A549 (cell line): ENCODE results near the gene STAM. TPM values are rescaled to one million over a fixed set of nuclear protein-coding genes. Genes with fewer than 3 reads are reported as not detected.

Experiments used
- ATAC-seq, 2 experiments: fragments of 200-7000 bp in 1 of 2; fragments of >200 bp in 1 of 2; cut with Nextera tagmentation in 1 of 2; cut with Tn5 transposase in 1 of 2; 3 replicates each; pipeline versions ENCODE4 v1.8.0 to v1.9.1; 2018 to 2020; ENCODE audit warnings: mild to moderate bottlenecking in 1 of 2, moderate library complexity in 1 of 2
- CTCF ChIA-PET: fragments of 300-600 bp; sonication (Branson Sonifier 250); formaldehyde crosslinking; extraction: SDS; loops from one replicate; lab custom pipeline; 2021; ENCODE audit warnings: antibody characterized with exemption, inconsistent platforms; lab: Yijun Ruan, JAX
- POLR2A ChIA-PET: fragments of 350-600 bp; formaldehyde crosslinking; extraction: SDS; loops from one replicate; lab custom pipeline; 2021; ENCODE audit warnings: antibody characterized with exemption, inconsistent platforms; lab: Yijun Ruan, JAX
- DNase-seq, 2 experiments: peaks; one replicate each; pipeline versions ENCODE4 v3.0.0 to v3.0.0-alpha.2; 2011 to 2016; ENCODE audit warnings: low read depth in 1 of 2, low spot score in 1 of 2
- FAIRE-seq: peaks from 2 replicates; lab custom pipeline; 2011; peaks lifted over from hg19 to GRCh38; lab: Jason Lieb, UNC
- H3K27ac ChIP-seq, 2 experiments: fragments of >200 bp; sonication (Bioruptor Twin); formaldehyde crosslinking; 3 replicates each; pipeline ENCODE4 v1.5.1; 2016 to 2017
- H3K4me1 ChIP-seq: fragments of >200 bp; sonication (Bioruptor Twin); formaldehyde crosslinking; 3 replicates; pipeline ENCODE4 v1.6.1; 2016
- H3K4me2 ChIP-seq: fragments of >200 bp; sonication (Bioruptor Twin); formaldehyde crosslinking; 3 replicates; pipeline ENCODE4 v1.6.1; 2016
- H3K4me3 ChIP-seq: fragments of >200 bp; sonication (Bioruptor Twin); formaldehyde crosslinking; 3 replicates; pipeline ENCODE4 v1.5.1; 2016
- H3K9me3 ChIP-seq: fragments of >200 bp; sonication (Bioruptor Twin); formaldehyde crosslinking; 3 replicates; pipeline ENCODE4 v1.6.1; 2016
- CBX2 ChIP-seq: fragments of 200-600 bp; sonication (generic); IDR thresholded peaks from 2 replicates; pipeline ENCODE4 v1.6.1; 2016; ENCODE audit warnings: low read depth, mild to moderate bottlenecking, borderline replicate concordance
- CBX8 ChIP-seq: fragments of 200-600 bp; sonication (generic); IDR thresholded peaks from 2 replicates; pipeline ENCODE4 v1.6.1; 2016
- CHD2 ChIP-seq: fragments of 150-350 bp; IDR thresholded peaks from 2 replicates; pipeline ENCODE4 v1.6.1; 2014; ENCODE audit warnings: low read length; ENCODE audit not compliant: partially characterized antibody
- CHD4 ChIP-seq: fragments of 200-600 bp; sonication (generic); IDR thresholded peaks from 2 replicates; pipeline ENCODE4 v1.6.1; 2016; ENCODE audit warnings: antibody characterized with exemption, mild to moderate bottlenecking, borderline replicate concordance
- EHMT2 ChIP-seq: fragments of 200-600 bp; sonication (generic); IDR thresholded peaks from 2 replicates; pipeline ENCODE4 v1.6.1; 2016; ENCODE audit warnings: antibody characterized with exemption, low read depth, mild to moderate bottlenecking, moderate library complexity
- FOXS1 ChIP-seq: fragments of 250-450 bp; sonication (Bioruptor Pico); IDR thresholded peaks from 2 replicates; pipeline ENCODE4 v1.5.0; 2020; ENCODE audit warnings: mild to moderate bottlenecking, moderate library complexity
- GATA3 ChIP-seq: IDR thresholded peaks from 2 replicates; pipeline ENCODE4 v1.6.1; 2012; ENCODE audit warnings: borderline replicate concordance
- HDAC2 ChIP-seq: fragments of 200-600 bp; sonication (generic); IDR thresholded peaks from 2 replicates; pipeline ENCODE4 v1.6.1; 2016
- HEYL ChIP-seq: fragments of 250-450 bp; sonication (Bioruptor Pico); IDR thresholded peaks from 2 replicates; pipeline ENCODE4 v1.8.0; 2021; ENCODE audit warnings: mild to moderate bottlenecking, moderate library complexity
- HOXA7 ChIP-seq: fragments of 250-450 bp; sonication (Bioruptor Pico); IDR thresholded peaks from 2 replicates; pipeline ENCODE4 v1.5.0; 2020; ENCODE audit warnings: mild to moderate bottlenecking, moderate library complexity
- HOXB13 ChIP-seq: fragments of 250-450 bp; sonication (Bioruptor Pico); IDR thresholded peaks from 2 replicates; pipeline ENCODE4 v1.5.0; 2020; ENCODE audit warnings: low read depth, mild to moderate bottlenecking, moderate library complexity
- JUN ChIP-seq, 2 experiments: fragments of >200 bp; sonication (Bioruptor Twin); formaldehyde crosslinking; IDR thresholded peaks; 2 replicates in 1 of 2; 3 replicates in 1 of 2; pipeline ENCODE4 v1.6.1; 2016 to 2017
- MAFK ChIP-seq: fragments of 450-650 bp; IDR thresholded peaks from 2 replicates; pipeline ENCODE4 v1.6.1; 2014; ENCODE audit not compliant: partially characterized antibody
- PHF8 ChIP-seq: fragments of 200-600 bp; sonication (generic); IDR thresholded peaks from 2 replicates; pipeline ENCODE4 v1.6.1; 2016; ENCODE audit warnings: low read depth, mild to moderate bottlenecking, antibody characterized with exemption, moderate library complexity, borderline replicate concordance
- POLR2A ChIP-seq: IDR thresholded peaks from 2 replicates; pipeline ENCODE4 v1.6.1; 2012; ENCODE audit warnings: mild to moderate bottlenecking, low read length
- RARB ChIP-seq: fragments of 250-450 bp; sonication (Bioruptor Pico); IDR thresholded peaks from 2 replicates; pipeline ENCODE4 v1.8.0; 2021; ENCODE audit warnings: mild to moderate bottlenecking, moderate library complexity
- RCOR1 ChIP-seq: fragments of 150-350 bp; IDR thresholded peaks from 2 replicates; pipeline ENCODE4 v1.6.1; 2014; ENCODE audit warnings: antibody characterized with exemption, low read length, low read depth
- TP53 ChIP-seq: fragments of 250-450 bp; sonication (Bioruptor Pico); IDR thresholded peaks from 2 replicates; pipeline ENCODE4 v1.5.0; 2021; ENCODE audit warnings: mild to moderate bottlenecking, moderate library complexity
- ZFP36 ChIP-seq: fragments of 450-650 bp; IDR thresholded peaks from 2 replicates; pipeline ENCODE4 v1.6.1; 2014; ENCODE audit warnings: borderline replicate concordance; ENCODE audit not compliant: partially characterized antibody
- ZNF302 ChIP-seq: fragments of 250-450 bp; sonication (Bioruptor Pico); IDR thresholded peaks from 2 replicates; pipeline ENCODE4 v1.9.0; 2021; ENCODE audit warnings: inconsistent platforms, mild to moderate bottlenecking, moderate library complexity
- WGBS: methylation state at CpG from one replicate; pipeline ENCODE4 v1.1.6; 2017; ENCODE audit errors: missing lambda C conversion rate; 5-methylcytosine and 5-hydroxymethylcytosine counted together
- polyA plus RNA-seq, 4 experiments: library from polyadenylated mRNA; depleted of rRNA in 3 of 4; stranded (reverse); fragments of >200 nt; fragmentation: RNase III in 1 of 4; extraction: RNeasy Plus Mini Kit Qiagen cat#74134 plus additional on column Dnase treatment in 1 of 4; gene quantifications; 2 replicates in 3 of 4; 3 replicates in 1 of 4; pipeline ENCODE4 v1.2.3, GENCODE V29; 2011 to 2017
- TF ChIP-seq, protein P1 (sequence below): fragments of >200 bp; sonication (Bioruptor Twin); formaldehyde crosslinking; IDR thresholded peaks from 2 replicates; pipeline ENCODE4 v1.6.1; 2016
- TF ChIP-seq, protein P2 (sequence below): fragments of >200 bp; sonication (Bioruptor Twin); formaldehyde crosslinking; IDR thresholded peaks from 3 replicates; pipeline ENCODE4 v1.5.1; 2016
- TF ChIP-seq, protein P3 (sequence below): fragments of 200-600 bp; sonication (generic); IDR thresholded peaks from 2 replicates; pipeline ENCODE4 v1.6.1; 2016; ENCODE audit warnings: antibody characterized with exemption, mild to moderate bottlenecking, moderate library complexity

STAM gene
- polyA plus RNA-seq, 2 of the 4 experiments (the other 2 are of a cell fraction): 24.4 to 51.7 TPM

DNA sequence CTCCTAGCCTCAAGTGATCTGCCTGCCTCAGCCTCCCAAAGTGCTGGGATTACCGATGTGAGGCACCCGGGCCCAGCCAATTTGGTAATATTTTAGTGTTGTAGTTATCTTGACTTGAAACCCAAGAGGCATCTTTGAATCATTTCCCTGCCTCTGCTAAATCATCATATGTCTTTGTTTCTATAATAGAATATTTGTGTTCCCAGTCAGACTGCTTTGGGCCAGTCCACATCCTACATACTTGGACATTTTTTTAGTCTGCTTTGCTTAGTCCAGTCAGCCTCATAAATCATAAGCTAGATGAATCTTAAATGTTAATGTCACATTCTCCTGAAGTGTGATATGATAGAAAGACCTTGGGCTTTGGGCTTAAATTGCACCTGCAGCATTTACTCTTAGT lies 5.9 kb downstream of the STAM start:
- ChIA-PET CTCF (interaction anchor here (1.1 kb wide), 1 partner anchor 17 kb away, joined by 4 read pairs; no protein-coding TSS in a partner anchor), POLR2A (no interaction called here)
- H3K4me2 ChIP-seq: no peak overlapping the region
- WGBS: 93% methylated on average over 2 of the region's 2 CpGs
- H3K4me1 ChIP-seq: peaks cover 14% of the 10 kb centered on the region
- peaks cover 11% of the 10 kb centered on the region; the same call in 2 of the 3 replicates for H3K9me3 ChIP-seq
- FAIRE-seq (no peak), ATAC-seq (no peak), DNase-seq (no peak)
- no peak overlapping the region for H3K4me3 ChIP-seq
- no peak overlapping the region for H3K27ac ChIP-seq
- TF ChIP-seq EHMT2 (no peak), TP53 (CRISPR knock-in tag) (no peak), POLR2A (no peak), HOXB13 (CRISPR knock-in tag) (no peak), RARB (CRISPR knock-in tag) (no peak), PHF8 (no peak), CHD4 (no peak), GATA3 (no peak), JUN (IDR thresholded peaks at IDR 0.05) (no peak), ZFP36 (no peak), FOXS1 (CRISPR knock-in tag) (no peak), MAFK (no peak), CBX2 (no peak), CBX8 (no peak), HDAC2 (no peak), RCOR1 (no peak), HEYL (no peak), CHD2 (no peak)
- TF ChIP-seq, protein P1, sequence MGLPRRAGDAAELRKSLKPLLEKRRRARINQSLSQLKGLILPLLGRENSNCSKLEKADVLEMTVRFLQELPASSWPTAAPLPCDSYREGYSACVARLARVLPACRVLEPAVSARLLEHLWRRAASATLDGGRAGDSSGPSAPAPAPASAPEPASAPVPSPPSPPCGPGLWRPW: no peak
- TF ChIP-seq, protein P2, sequence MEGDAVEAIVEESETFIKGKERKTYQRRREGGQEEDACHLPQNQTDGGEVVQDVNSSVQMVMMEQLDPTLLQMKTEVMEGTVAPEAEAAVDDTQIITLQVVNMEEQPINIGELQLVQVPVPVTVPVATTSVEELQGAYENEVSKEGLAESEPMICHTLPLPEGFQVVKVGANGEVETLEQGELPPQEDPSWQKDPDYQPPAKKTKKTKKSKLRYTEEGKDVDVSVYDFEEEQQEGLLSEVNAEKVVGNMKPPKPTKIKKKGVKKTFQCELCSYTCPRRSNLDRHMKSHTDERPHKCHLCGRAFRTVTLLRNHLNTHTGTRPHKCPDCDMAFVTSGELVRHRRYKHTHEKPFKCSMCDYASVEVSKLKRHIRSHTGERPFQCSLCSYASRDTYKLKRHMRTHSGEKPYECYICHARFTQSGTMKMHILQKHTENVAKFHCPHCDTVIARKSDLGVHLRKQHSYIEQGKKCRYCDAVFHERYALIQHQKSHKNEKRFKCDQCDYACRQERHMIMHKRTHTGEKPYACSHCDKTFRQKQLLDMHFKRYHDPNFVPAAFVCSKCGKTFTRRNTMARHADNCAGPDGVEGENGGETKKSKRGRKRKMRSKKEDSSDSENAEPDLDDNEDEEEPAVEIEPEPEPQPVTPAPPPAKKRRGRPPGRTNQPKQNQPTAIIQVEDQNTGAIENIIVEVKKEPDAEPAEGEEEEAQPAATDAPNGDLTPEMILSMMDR: no peak

DNA sequence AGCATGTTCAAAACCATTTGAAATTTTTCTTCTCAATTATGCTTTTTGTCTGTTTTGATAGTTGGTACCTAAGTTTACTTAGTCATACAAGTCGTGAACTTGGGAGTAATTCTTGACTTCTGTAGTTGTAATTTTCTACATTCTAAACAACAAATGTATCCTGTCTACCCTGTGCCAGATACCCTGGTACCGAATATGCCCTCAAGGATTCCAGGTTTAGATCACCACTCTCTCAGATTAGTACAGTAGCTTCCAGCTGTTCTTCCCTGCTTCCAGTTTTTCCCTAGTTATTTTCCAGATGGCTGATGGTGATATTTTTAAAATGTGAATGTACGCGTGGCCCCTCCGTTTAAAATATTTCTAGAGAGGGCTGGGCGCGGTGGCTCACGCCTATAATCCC lies 6.5 kb downstream of the STAM start:
- H3K9me3 ChIP-seq: peaks cover 11% of the 10 kb centered on the region; the same call in 2 of the 3 replicates
- no peak overlapping the region for H3K27ac ChIP-seq
- H3K4me2 ChIP-seq: no peak overlapping the region
- CTCF ChIA-PET: no interaction called here
- no peak for FAIRE-seq
- H3K4me3 ChIP-seq: no peak overlapping the region
- H3K4me1 ChIP-seq: peaks cover 10% of the 10 kb centered on the region
- TF ChIP-seq HDAC2: no peak
- TF ChIP-seq, protein P3, sequence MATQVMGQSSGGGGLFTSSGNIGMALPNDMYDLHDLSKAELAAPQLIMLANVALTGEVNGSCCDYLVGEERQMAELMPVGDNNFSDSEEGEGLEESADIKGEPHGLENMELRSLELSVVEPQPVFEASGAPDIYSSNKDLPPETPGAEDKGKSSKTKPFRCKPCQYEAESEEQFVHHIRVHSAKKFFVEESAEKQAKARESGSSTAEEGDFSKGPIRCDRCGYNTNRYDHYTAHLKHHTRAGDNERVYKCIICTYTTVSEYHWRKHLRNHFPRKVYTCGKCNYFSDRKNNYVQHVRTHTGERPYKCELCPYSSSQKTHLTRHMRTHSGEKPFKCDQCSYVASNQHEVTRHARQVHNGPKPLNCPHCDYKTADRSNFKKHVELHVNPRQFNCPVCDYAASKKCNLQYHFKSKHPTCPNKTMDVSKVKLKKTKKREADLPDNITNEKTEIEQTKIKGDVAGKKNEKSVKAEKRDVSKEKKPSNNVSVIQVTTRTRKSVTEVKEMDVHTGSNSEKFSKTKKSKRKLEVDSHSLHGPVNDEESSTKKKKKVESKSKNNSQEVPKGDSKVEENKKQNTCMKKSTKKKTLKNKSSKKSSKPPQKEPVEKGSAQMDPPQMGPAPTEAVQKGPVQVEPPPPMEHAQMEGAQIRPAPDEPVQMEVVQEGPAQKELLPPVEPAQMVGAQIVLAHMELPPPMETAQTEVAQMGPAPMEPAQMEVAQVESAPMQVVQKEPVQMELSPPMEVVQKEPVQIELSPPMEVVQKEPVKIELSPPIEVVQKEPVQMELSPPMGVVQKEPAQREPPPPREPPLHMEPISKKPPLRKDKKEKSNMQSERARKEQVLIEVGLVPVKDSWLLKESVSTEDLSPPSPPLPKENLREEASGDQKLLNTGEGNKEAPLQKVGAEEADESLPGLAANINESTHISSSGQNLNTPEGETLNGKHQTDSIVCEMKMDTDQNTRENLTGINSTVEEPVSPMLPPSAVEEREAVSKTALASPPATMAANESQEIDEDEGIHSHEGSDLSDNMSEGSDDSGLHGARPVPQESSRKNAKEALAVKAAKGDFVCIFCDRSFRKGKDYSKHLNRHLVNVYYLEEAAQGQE: no peak
- TF ChIP-seq ZNF302 (CRISPR knock-in tag): no peak
- no peak for TF ChIP-seq HEYL
- TF ChIP-seq TP53 (CRISPR knock-in tag): no peak
- TF ChIP-seq HOXA7 (CRISPR knock-in tag): no peak
- TF ChIP-seq, protein P2: no peak
- POLR2A ChIA-PET: no interaction called here
- no peak for ATAC-seq
- WGBS: 91% methylated on average over 8 of the region's 8 CpGs
- no peak for DNase-seq
